Fibroblast of skin of right quadriceps (primary cell): ENCODE data around the gene ABL2.
"Not testable (repeated sequence)": the region's sequence is repeated elsewhere in the genome, so short reads cannot be mapped to it uniquely, and the experiment has no call there.

Experiments
- DNase-seq: peaks from one replicate; pipeline ENCODE4 v3.0.0-alpha.2; 2013

ABL2 gene

DNA sequence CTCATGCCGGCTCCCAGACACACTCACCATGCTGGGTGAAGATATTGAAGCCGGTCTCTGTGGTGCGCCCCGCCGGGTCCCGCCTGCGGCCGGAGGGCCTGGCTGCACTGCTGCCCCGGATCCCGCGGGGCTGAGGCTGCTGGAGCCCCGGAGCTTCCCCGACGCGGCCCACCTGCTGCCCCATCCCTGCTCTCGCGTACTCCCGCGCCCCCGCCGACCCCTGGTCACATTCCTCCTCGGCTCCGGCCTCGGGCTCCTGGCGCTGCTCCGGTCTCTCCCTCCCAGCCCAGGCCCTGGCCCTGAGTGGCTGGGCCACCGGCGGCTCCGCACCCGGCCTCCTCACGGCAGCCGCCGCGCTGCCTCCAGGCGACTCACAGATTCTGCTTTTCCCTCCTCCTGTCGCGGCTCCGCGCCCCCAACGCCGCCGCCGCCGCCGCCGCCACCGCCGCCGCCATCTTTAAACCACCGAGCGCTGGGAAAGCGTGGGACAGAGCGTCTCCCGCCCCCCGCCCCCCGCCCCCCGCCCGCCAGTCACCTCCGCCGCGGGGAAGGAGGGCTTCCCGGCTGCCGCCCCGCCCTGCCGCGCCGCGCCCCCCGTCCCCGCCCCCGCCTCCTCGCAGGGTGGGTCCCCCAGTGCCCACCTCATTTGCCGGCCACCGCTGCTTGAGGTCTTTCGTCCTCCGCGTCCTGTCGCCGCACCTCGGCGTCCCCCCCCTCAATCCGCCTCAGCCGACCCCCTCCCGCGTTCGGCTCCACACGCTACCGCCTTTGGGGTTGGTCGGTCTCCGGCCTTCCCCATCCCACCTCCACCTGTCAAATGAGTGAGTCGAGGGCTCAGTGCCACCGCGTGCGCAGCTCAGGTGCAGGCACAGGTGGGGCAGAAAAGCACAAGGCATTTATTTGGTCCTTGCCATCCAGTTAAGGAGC lies at the start of gene ABL2:
ABL2 (minus strand) TSS at position 464 of the 927 bp plus-strand sequence; CDS start at position 184, 280 bp downstream.
- DNase-seq, result peak; percentile 55

DNA sequence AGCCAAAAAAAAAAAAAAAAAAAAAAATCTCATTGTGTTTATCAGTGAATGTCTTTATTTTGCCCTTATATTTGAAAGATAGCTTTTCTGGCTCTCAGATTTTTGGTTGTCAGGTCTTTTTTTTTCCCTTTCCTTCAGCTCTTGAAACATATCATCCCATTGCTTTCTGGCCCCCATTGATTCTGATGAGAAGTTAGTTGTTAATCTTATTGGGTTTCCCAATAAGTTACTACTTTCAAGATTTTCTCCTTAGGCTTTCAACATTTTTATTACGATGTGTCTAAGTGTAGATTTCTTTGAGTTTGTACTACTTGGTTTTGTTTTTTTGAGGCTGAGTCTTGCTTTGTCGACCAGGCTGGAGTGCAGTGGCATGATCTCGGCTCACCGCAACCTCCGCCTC lies 49.4 kb upstream of the ABL2 start:
- no peak for DNase-seq

DNA sequence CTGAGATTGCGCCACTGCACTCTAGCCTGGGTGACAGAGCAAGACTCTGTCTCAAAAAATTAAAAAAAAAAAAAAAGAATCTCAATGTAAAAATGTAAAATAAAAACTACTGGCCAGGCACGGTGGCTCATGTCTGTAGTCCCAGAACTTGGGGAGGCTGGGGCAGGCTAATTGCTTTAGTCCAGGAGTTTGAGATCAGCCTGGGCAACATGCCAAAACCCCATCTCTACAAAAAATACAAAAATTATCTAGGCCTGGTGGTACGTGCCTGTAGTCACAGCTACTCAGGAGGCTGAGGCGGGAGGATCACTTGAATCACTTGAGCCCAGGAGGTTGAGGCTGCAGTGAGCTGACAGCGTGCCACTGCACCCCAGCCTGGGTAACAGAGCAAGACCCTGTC lies 44.9 kb upstream of the ABL2 start:
- not testable (repeated sequence) for DNase-seq

DNA sequence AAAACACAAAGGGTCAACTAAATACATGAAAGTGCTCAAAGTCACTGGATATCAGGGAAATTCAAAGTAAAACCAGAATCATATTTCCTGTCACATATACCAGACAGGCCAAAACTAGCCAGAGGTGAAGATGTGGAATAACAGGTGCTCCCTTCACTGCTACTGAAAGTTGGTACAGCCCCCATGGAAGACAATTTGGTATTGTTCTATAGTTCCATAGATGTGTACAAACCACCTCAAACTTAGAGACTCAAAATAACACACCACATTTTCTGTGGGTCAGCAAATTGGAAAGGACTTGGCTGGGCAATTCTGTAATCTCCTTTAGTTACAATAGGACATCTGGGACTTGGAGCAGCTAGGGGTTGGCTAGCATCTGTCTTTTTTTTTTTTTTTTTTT lies 39.6 kb upstream of the ABL2 start:
- no peak for DNase-seq

DNA sequence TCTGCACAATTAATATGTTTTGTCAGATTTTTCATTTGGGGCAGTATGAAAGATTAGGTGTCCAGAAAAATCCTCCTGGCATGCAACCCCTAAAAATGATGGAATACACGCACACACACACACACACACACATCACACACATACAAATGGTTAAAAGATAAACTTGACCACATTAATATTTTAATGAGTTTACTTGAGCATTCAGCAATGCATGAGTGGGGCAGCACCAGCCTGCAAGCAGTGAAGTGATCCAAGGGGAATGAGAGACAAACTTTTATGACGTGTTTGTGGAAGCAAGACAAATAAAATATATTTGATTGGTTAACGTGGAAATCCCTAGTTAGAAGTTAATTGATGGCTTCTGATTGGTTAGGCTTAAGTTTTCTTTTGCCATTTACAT lies 35.0 kb upstream of the ABL2 start:
- no peak for DNase-seq

DNA sequence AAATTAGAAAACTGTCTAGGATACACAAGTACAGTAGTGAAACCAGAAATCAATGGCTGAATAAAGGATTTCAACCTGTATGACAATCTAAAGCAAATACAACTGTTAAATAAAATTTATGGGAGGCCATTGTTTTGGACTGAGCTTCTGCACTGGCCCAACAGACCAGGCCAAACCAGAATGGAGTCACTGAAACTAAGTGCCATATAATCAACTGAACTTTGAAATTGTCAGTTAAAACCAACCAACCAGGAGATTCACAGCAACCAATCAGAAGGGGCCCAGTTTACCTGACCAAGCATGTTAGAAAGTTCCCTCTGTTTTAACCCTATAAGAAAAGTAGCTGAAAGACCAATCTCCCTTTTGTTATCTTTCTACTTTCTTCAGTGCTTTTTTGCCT lies 33.6 kb upstream of the ABL2 start:
- no peak for DNase-seq

DNA sequence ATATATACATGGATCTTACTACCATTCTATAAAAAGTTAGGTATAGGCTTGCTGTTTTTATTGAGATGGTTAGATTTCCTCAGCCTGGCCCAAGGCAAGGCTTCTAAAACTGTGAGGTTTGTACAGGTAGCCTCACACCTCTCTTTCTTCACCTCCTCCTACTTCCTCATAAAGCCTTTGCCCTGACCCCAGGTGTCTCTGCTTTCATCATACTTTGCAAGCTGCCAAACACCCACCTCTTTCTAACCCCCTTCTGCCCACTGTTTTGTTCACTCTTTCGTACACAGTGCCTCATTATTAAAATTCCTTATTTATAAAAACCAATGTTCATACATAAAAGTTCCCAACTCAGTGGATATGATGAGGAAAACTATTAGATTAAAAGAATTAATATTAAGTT lies 32.7 kb upstream of the ABL2 start:
- DNase-seq, result no peak

DNA sequence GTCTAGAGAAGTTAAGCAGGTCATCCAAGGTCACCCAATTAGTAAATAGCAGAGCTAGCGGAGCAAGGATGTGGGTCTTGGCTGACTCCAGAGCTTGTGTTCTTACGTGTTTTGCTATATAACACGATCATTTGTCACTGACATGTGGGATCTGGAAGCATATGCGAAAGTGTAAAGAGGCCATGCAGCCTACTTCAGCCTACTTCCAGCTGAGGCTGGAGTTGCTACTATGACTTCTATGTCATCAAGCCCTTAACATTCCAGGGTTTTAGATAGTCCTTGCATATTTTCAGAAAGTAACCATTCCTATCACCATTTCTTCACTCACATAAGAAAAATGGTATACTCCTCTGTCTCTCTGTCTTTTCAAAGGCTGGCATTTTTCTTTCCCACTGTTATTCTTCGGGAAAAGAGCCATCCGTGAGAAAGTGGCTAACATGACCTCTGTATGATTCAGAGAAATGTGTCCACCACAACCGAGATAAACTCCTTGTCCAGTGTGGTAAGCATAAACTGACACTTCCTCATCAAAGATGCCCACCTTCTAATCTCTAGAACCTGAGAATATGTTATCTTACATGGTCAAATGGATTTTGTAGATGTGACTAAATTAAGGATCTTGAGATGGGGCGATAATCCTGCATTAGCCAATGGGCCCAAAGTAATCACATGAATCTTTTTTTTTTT lies 24.0 kb upstream of the ABL2 start:
- DNase-seq, result peak; percentile 17

DNA sequence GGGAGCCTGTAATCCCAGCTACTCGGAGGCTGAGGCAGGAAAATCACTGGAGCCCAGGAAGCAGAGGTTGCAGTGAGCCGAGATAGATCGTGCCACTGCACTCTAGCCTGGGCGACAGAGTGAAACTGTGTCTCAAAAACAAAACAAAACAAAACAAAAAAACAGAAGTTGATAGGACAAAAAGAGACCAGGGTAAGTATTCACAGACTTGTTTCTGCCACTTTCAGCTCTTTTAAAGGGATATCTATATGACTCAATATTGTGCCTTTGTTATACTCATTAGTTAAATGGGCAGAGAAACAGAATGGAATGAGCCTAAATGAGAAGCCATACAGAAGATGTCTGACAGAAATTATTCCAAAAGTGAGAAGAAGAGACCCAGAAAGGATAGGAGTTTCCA lies 23.1 kb upstream of the ABL2 start:
- DNase-seq, result no peak

DNA sequence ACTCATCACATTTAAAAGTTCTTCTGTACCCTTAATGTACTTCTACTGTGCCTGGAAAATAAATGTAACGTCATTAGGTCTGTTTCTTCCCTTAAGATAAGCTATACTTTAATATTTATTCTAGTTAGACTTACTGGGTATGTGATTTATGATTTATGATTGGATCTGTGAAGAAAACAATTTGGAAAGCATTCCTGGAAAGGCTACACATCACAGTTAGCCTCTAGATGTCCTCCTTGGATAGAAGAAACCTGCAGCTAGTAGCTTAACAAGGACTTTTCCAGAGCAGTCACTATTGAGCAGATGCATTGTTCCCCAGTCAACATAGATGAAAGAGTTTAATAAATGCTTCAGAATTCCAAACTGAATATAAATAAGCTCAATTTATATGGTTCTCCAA lies 22.2 kb upstream of the ABL2 start:
- peak; percentile 30 for DNase-seq

DNA sequence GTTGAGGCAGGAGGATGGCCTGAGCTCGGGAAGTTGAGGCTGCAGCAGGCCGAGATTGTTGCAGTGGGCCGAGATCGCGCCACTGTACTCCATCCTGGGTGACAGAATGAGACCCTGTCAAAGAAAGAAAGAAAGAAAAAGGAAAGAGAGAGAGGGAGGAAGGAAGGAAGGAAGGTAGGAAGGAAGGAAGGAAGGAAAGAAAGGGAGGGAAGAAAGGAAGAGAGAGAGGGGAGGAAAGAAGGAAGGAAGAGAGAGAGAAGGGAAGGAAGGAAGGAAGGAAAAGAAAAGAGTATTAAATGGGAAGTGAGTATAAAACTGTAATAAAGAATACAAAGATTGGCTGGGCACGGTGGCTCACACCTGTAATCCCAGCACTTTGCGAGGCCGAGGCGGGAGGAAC lies 18.4 kb upstream of the ABL2 start:
- DNase-seq, result no peak

DNA sequence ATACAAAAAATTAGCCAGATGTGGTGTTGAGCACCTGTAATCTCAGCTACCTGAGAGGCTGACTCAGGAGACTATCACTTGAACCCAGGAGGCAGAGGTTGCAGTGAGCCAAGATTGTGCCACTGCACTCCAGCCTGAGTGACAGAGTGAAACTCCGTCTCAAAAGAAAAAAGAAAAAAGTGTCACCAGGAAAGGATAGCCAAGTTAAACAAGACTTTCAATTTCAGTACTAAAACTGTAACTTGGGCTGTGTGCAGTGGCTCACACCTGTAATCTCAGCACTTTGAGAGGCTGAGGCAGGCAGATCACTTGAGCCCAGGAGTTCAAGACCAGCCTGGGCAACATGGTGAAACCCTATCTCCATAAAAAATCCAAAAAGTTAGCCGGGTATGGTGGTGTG lies 15.9 kb upstream of the ABL2 start:
- DNase-seq, result not testable (repeated sequence)

DNA sequence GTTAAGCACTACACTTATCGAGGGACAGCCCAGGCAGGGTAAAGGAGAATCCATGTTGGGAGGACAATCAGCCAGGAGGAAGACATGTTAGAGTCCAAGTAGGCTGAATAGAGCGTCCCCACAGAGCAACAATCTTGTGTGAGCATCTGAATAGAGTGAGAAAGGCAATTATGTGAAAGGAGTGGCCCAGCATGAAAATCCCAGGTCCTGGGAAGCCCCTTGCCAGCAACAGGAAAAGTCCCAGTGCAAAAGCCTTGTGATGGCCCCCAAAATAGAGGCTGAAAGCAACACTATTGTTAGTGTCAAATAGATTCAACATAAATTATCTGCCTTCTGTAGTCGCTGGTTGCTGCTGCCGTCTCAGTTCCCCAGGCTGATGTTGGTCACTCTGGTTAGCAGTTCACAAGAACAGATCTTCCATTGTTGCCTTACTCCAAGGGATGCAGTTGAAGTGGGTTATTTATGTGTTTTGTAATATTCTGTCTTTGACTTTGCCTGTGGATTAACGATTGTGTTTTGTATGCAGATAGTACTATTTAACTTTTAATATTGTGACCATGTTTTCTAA lies 12.1 kb upstream of the ABL2 start:
- no peak for DNase-seq

DNA sequence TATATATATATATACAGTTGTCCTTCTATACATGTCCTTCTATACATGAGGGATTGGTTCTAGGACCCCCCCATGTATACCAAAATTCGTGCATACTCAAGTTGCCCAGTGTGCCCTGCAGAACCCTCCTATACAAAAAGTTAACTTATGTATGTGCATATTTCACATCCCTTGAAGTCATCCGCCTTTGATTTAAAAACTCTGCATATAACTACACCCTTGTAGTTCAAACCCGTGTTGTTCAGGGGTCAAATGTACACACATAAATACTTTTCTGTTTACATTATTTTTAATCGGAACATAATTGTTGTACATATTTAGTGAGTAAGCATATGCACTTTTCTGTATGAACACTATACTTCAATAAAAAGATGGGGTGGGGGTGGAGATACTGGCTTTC lies 7.7 kb upstream of the ABL2 start:
- no peak for DNase-seq

DNA sequence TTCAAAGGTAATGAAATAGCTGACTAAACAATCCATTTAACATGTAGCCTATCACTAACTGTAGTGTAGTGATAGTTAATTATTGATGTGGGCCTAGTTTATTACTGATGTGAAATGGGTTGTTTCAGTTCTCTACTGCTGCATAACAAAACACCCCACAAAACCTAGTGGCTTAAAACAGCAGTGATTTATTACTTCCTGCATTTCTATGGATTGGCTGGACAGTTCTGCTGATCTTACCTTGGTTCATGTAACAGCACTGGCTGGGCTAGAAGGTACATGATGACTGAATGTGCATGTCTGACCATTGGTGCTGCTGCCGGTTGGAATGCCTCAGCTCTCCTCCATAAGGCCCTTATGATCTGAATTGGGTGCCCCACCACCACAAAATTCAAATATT lies 5.4 kb upstream of the ABL2 start:
- DNase-seq, result no peak

DNA sequence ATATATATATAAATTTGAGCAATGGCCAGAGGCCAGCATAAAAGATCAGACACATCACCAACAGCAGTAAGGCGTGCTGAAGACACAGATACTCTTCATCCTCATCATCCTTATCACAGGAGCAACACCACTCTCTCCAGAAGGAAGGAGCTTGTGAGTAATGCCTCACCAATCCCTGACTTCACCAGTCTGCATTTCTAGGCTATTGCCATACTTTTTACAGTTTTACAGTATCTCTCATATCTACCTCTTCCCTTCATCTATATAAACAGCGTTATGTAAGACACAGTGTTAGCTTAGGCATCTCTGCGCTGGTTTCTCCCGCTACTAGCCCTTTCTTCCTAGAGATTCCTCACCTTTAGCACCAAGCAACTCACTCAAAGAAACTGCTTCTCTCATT lies 2.4 kb upstream of the ABL2 start:
- peak; percentile 34 for DNase-seq

DNA sequence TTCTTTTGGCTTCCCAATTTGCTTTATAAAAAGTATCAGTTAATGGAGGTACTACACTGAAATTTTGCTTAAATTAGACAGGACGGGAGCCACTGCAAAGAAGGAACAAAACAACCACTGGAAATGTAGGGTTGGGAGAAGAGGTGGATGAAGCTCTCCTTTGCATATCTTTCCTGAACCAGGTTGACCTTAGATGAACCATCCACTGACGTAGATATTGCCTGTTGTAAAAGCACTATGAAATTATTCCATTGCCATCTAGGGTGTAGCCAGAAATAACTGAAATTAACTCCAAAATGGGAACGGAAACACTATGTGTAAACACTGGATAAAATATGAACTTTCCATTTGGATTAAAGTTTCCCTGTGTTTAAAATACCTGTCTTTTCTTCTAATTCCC lies 1.2 kb upstream of the ABL2 start:
- no peak for DNase-seq

DNA sequence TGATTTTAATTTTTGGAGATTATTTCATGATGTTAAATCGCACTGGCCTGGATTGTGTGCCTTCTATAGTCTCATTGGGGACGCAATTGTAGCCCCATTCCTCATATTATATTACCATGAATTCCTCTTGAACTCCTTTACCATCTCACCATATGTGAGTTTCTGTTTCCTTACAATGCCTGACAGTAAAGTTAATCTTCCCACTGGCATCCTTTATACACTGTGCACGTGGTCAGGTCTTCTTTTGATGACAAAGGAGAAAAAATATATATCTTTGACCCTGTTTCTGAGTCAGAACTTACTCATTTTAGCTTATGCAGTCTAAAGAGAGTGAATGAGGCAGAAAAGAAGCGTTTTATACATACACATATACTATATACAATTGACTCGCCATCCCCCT lies 774 bp upstream of the ABL2 start:
- peak; percentile 74 for DNase-seq

DNA sequence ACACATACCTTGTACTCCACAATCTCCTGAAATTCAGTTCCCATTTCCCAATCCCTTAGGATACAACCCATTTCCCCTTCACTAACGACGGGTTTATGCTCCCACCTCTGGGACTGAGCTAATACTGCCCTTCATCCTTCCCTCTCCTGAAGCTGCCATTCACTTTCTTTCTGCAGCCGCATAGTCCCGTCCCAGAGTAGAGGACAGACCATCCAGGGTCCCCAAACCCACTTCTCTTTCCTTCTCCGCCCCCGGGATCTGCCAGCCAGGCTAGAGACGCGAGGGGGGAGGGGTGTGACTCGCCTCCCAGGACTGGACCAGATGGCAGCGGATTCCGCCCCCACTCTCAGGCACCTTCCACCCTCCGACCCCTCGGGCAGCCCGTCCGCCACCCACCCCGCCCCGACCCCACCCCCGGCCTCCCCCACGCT lies 679 bp downstream of the ABL2 start:
- peak; percentile 29 for DNase-seq

DNA sequence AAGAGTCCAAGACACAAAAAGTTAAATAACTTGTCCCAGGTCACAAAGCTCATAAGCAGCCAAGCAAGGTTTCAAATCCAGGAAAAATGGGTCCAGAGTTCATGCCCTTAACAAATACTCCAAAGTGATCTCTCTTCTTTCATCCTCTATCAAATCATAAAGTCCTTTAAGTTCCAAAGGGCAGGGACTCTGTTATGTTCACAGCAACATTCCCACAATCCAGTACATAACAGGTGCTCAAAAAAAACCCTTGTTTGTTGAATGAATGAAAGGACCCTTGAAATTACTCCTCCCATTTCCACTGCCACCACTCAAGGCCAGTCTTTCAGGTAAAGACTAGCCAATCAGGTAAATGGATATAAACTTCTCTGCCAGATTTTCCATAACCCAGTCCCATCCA lies 2.7 kb downstream of the ABL2 start:
- DNase-seq, result no peak

DNA sequence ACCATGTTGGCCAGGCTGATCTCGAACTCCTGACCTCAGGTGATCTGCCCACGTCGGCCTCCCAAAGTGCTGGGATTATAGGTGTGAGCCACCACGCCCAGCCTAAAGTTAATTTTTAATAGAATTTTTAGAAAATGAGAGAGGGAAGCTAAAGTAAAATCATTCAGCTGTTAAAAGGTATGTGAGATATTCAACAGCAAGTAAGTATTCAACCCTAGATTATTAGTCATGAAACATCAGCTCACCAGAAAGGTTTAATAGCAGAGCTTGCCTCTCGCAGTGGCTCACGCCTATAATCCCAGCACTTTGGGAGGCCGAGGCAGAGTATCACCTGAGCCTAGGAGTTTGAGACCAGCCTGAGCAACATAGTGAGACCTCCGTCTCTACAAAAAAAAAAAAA lies 5.0 kb downstream of the ABL2 start:
- DNase-seq, result not testable (repeated sequence)

DNA sequence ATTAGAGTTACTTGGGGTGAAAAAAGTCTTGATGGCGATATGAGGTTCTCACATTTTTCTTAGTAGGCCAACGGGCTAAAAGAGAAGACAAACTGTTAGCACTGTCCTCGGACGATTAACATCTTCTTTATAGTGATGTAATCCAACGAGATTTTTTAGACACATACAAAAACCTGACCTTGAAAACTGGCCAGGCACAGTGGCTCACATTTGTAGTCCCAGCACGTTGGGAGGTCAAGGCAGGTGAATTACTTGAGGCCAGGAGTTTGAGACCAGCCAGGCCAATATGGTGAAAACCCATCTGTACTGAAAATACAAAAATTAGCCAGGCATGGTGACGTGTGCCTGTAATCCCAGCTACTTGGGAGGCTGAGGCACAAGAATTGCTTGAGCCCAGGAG lies 8.4 kb downstream of the ABL2 start:
- DNase-seq, result not testable (repeated sequence)

DNA sequence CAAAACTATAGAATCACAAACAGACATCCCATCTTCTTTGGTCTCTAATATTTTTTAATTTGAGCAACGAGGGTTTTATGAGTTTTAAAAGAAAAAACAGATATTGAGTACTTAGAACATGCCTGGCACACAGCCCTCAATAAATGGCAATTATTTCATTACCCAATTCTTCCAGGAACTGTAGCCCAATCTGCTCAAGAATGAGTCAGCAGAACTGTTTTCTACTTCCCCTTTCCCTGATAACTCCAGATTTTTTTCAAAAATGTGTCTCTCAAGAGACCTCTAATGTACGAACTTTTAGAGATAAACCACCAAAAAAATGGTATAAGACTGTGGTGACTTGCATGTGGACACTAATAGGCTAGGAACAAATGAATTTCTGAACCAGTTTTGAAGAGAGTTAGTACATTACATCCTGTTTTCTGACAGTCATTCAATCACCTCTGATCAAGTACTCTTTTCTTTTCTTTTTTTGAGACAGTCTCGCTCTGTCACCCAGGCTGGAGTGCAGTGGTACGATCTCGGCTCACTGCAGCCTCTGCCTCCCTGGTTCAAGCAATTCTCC lies 11.5 kb downstream of the ABL2 start:
- peak; percentile 34 for DNase-seq

DNA sequence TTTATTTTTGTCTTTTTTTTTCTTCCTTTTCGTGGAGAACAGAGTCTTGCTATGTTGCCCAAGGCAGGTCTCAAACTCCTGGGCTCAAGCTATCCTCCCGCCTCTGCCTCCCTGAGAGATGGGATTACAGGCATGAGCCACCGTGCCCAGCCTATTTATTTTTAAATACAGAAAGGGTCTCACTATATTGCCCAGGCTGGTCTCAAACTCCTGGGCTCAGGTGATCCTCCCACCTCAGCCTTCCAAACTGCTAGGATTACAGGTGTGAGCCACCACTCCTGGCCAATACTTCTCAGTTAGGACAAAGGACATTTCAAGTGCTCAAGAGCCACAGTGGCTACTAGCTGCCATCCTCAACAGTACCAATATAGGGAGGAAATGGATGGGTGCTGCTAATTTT lies 16.2 kb downstream of the ABL2 start:
- DNase-seq, result not testable (repeated sequence)
